CD14-positive monocyte (primary cell): ENCODE data around the gene NUP210. TPM values are rescaled to one million over a fixed set of nuclear protein-coding genes. Genes with fewer than 3 reads are reported as not detected.

ENCODE experiments used
- DNase-seq, 3 donors: peaks; one replicate each; pipeline ENCODE4 v3.0.0-alpha.2; 2011 to 2022
- H2AFZ ChIP-seq: 2 replicates; pipeline ENCODE4 v1.6.0; 2012; ENCODE audit warnings: mild to moderate bottlenecking, low read depth, low read length, inconsistent platforms; ENCODE audit not compliant: insufficient read depth, poor library complexity, severe bottlenecking
- H3K27ac ChIP-seq, 2 donors: 1 replicate in 1 of 2; 2 replicates in 1 of 2; pipeline ENCODE4 v1.5.1; 2012 to 2013; ENCODE audit warnings: low read length in 2 of 2, control low read depth in 1 of 2, inconsistent platforms in 1 of 2, low read depth in 1 of 2, mild to moderate bottlenecking in 1 of 2
- H3K27me3 ChIP-seq, 2 donors: one replicate each; pipeline versions ENCODE4 v1.6.0 to v1.6.1; 2011 to 2013; ENCODE audit warnings: low read length in 2 of 2; ENCODE audit not compliant: control insufficient read depth in 2 of 2, insufficient read depth in 2 of 2
- H3K36me3 ChIP-seq, 2 donors: replicated peaks in 1 of 2; 1 replicate in 1 of 2; 2 replicates in 1 of 2; pipeline versions ENCODE4 v1.5.1 to v1.6.1; 2012 to 2013; ENCODE audit warnings: low read length in 2 of 2, control low read depth in 1 of 2, inconsistent platforms in 1 of 2, mild to moderate bottlenecking in 1 of 2; ENCODE audit not compliant: insufficient read depth in 2 of 2, control insufficient read depth in 1 of 2
- H3K4me1 ChIP-seq, 2 donors: 1 replicate in 1 of 2; 2 replicates in 1 of 2; pipeline versions ENCODE4 v1.5.1 to v1.6.1; 2012 to 2013; ENCODE audit warnings: low read length in 2 of 2, control low read depth in 1 of 2, inconsistent platforms in 1 of 2, mild to moderate bottlenecking in 1 of 2, moderate library complexity in 1 of 2; ENCODE audit not compliant: insufficient read depth in 2 of 2, control insufficient read depth in 1 of 2
- H3K4me2 ChIP-seq: replicated peaks from 2 replicates; pipeline ENCODE3; 2012; ENCODE audit warnings: low read length, moderate library complexity, mild to moderate bottlenecking; ENCODE audit not compliant: poor library complexity, severe bottlenecking; ENCODE audit errors: extremely low read depth
- H3K4me3 ChIP-seq, 3 experiments: fragments of 200-600 bp in 1 of 3; sonication (generic) in 1 of 3; replicated peaks in 1 of 3; 1 replicate in 2 of 3; 2 replicates in 1 of 3; pipeline ENCODE4 v1.5.1; 2011 to 2013; ENCODE audit warnings: low read length in 3 of 3, mild to moderate bottlenecking in 3 of 3, control low read depth in 2 of 3, low read depth in 2 of 3, inconsistent platforms in 1 of 3, moderate library complexity in 1 of 3
- H3K79me2 ChIP-seq: 2 replicates; pipeline ENCODE4 v1.6.0; 2012; ENCODE audit warnings: mild to moderate bottlenecking, control low read depth, inconsistent platforms, low read length, moderate library complexity; ENCODE audit not compliant: insufficient read depth
- H3K9ac ChIP-seq: 2 replicates; pipeline ENCODE4 v1.6.0; 2017; ENCODE audit warnings: low read length, mild to moderate bottlenecking; ENCODE audit not compliant: insufficient read depth, poor library complexity, severe bottlenecking
- H3K9me3 ChIP-seq, 2 donors: replicated peaks in 1 of 2; 1 replicate in 1 of 2; 2 replicates in 1 of 2; pipeline versions ENCODE4 v1.5.1 to v1.6.1; 2012 to 2013; ENCODE audit warnings: low read length in 2 of 2, control low read depth in 1 of 2; ENCODE audit not compliant: control insufficient read depth in 1 of 2, insufficient read depth in 1 of 2
- H4K20me1 ChIP-seq: 2 replicates; pipeline ENCODE4 v1.6.0; 2012; ENCODE audit warnings: mild to moderate bottlenecking, low read length, control low read depth, moderate library complexity; ENCODE audit not compliant: insufficient read depth
- H3K27ac Mint-ChIP-seq, 7 donors: one replicate each; pipeline ENCODE4 v1.8.0; 2020; ENCODE audit warnings: mild to moderate bottlenecking in 7 of 7, mixed read lengths in 7 of 7, moderate library complexity in 6 of 7, inconsistent platforms in 2 of 7
- H3K27me3 Mint-ChIP-seq, 3 donors: one replicate each; pipeline ENCODE4 v1.8.0; 2021 to 2022; ENCODE audit warnings: low read depth in 3 of 3, mild to moderate bottlenecking in 3 of 3, mixed read lengths in 3 of 3, moderate library complexity in 3 of 3, inconsistent platforms in 1 of 3
- H3K36me3 Mint-ChIP-seq, 2 donors: one replicate each; pipeline ENCODE4 v1.8.0; 2020; ENCODE audit warnings: mixed read lengths in 2 of 2, inconsistent platforms in 1 of 2, mild to moderate bottlenecking in 1 of 2
- H3K4me1 Mint-ChIP-seq: one replicate; pipeline ENCODE4 v1.8.0; 2020; ENCODE audit warnings: mild to moderate bottlenecking, mixed read lengths
- H3K4me3 Mint-ChIP-seq, 2 donors: one replicate each; pipeline ENCODE4 v1.8.0; 2020; ENCODE audit warnings: mild to moderate bottlenecking in 2 of 2, mixed read lengths in 2 of 2, moderate library complexity in 1 of 2
- H3K9me3 Mint-ChIP-seq, 7 donors: one replicate each; pipeline ENCODE4 v1.8.0; 2020 to 2022; ENCODE audit warnings: mixed read lengths in 7 of 7, mild to moderate bottlenecking in 6 of 7, moderate library complexity in 6 of 7, inconsistent platforms in 2 of 7
- WGBS: methylation state at CpG from one replicate; pipeline ENCODE4 v1.1.5; 2013; ENCODE audit warnings: missing lambda C conversion rate; ENCODE audit not compliant: insufficient coverage; 5-methylcytosine and 5-hydroxymethylcytosine counted together
- intact Hi-C, 2 donors: fragments of 100-400 bp; cut with micrococcal nuclease; formaldehyde crosslinking; loops; one replicate each; pipeline versions ENCODE4 v1.15.0 to v1.15.1; 2023
- polyA plus RNA-seq, 3 donors: library from polyadenylated mRNA; depleted of rRNA in 1 of 3; unstranded in 2 of 3; stranded (reverse) in 1 of 3; fragments of 300-500 nt in 2 of 3; fragments of >200 nt in 1 of 3; fragmentation: Illumina TruSeq in 2 of 3; gene quantifications; 1 replicate in 2 of 3; 2 replicates in 1 of 3; pipeline ENCODE4 v1.2.3, GENCODE V29; 2012 to 2021
- TF ChIP-seq, protein P1 (sequence below): fragments of 200-600 bp; IDR thresholded peaks from one replicate; pipeline ENCODE4 v1.8.0; 2022; ENCODE audit warnings: antibody characterized with exemption, mild to moderate bottlenecking

Gene NUP210
- polyA plus RNA-seq, 3 donors = 7.9 to 43.5 (median 13.0) TPM

GRCh38 chr3:13278783-13279531 lies 141.2 kb downstream of the NUP210 start:
- no peak for DNase-seq
- Mint-ChIP-seq H3K9me3 (peaks cover 5 to 19% (median 11%) of the 10 kb centered on the region in 7 donors), H3K27ac (no peak overlapping the region), H3K4me3 (no peak overlapping the region), H3K4me1 (peaks cover 10% of the 10 kb centered on the region), H3K27me3 (peaks cover 38 to 51% (median 40%) of the 10 kb centered on the region in 3 donors), H3K36me3 (peaks cover 5 to 6% of the 10 kb centered on the region in 2 donors)
- intact Hi-C loops = no loop called here
- Histone ChIP-seq H3K79me2 (no peaks in the 10 kb centered on the region), H3K4me3 (no peak overlapping the region), H3K27ac (no peak overlapping the region), H3K36me3 (no peaks in the 10 kb centered on the region), H3K4me2 (no peak overlapping the region), H3K4me1 (peaks cover 0 to 8% of the 10 kb centered on the region in 2 donors), H2AFZ (no peak overlapping the region), H3K9me3 (peaks cover 7% of the 10 kb centered on the region in 2 donors), H3K27me3 (peaks cover 17 to 40% of the 10 kb centered on the region in 2 donors), H4K20me1 (no peaks in the 10 kb centered on the region), H3K9ac (no peak overlapping the region)
- TF ChIP-seq, protein P1, sequence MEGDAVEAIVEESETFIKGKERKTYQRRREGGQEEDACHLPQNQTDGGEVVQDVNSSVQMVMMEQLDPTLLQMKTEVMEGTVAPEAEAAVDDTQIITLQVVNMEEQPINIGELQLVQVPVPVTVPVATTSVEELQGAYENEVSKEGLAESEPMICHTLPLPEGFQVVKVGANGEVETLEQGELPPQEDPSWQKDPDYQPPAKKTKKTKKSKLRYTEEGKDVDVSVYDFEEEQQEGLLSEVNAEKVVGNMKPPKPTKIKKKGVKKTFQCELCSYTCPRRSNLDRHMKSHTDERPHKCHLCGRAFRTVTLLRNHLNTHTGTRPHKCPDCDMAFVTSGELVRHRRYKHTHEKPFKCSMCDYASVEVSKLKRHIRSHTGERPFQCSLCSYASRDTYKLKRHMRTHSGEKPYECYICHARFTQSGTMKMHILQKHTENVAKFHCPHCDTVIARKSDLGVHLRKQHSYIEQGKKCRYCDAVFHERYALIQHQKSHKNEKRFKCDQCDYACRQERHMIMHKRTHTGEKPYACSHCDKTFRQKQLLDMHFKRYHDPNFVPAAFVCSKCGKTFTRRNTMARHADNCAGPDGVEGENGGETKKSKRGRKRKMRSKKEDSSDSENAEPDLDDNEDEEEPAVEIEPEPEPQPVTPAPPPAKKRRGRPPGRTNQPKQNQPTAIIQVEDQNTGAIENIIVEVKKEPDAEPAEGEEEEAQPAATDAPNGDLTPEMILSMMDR = no peak
- WGBS = 93% methylated on average over 8 of the region's 9 CpGs

GRCh38 chr3:13277860-13278531 lies 142.1 kb downstream of the NUP210 start:
- WGBS = 78% methylated on average over 14 of the region's 17 CpGs
- no peak overlapping the region for H3K27ac ChIP-seq
- Mint-ChIP-seq H3K27me3 (peaks cover 31 to 44% (median 34%) of the 10 kb centered on the region in 3 donors), H3K36me3 (peaks cover 0 to 2% of the 10 kb centered on the region in 2 donors), H3K27ac (no peak overlapping the region), H3K4me3 (no peak overlapping the region), H3K9me3 (peaks cover 0 to 11% (median 3%) of the 10 kb centered on the region in 7 donors), H3K4me1 (peaks cover 7% of the 10 kb centered on the region)
- no peak overlapping the region for H2AFZ ChIP-seq
- no peak overlapping the region for H3K4me2 ChIP-seq
- H3K36me3 ChIP-seq = no peaks in the 10 kb centered on the region
- TF ChIP-seq, protein P1 = no peak
- peaks cover 10 to 31% of the 10 kb centered on the region in 2 donors for H3K27me3 ChIP-seq
- no peaks in the 10 kb centered on the region for H3K9me3 ChIP-seq
- no peak overlapping the region for H3K9ac ChIP-seq
- H3K4me1 ChIP-seq = peaks cover 0 to 8% of the 10 kb centered on the region in 2 donors
- no peak overlapping the region for H3K4me3 ChIP-seq
- intact Hi-C loops = no loop called here
- no peaks in the 10 kb centered on the region for H3K79me2 ChIP-seq
- H4K20me1 ChIP-seq = no peaks in the 10 kb centered on the region
- DNase-seq = no peak
